Mammary microvascular endothelial cell (primary cell): ENCODE results near the gene MCHR2. TPM values are rescaled to one million over a fixed set of nuclear protein-coding genes. Genes with fewer than 3 reads are reported as not detected.

Experiments used
- total RNA-seq: library from RNA; depleted of rRNA; stranded (reverse); fragments of >200 nt; gene quantifications from 2 replicates; pipeline ENCODE4 v1.2.3, GENCODE V29; 2015

MCHR2 gene
- not detected in 2 replicates for total RNA-seq

GRCh38 chr6:99993533-99994251 lies at the start of gene MCHR2:
TSS of gene MCHR2 (minus strand) at chr6:99994223. CDS start at chr6:99956147, 38,076 bp downstream.

